ENCODE results near the gene MTA3. TPM values are rescaled to one million over a fixed set of nuclear protein-coding genes. Genes with fewer than 3 reads are reported as not detected.

MTA3 gene
- total RNA-seq, 6 donors from 2014 or later = 18.2 to 59.7 (median 27.0) TPM

GRCh38 chr2:42784204-42784880, 215.9 kb downstream of the MTA3 start:
- H3K27ac ChIP-seq = no peak overlapping the region
- no peak overlapping the region for H3K4me3 ChIP-seq
- TF ChIP-seq POLR2AphosphoS5 (IDR thresholded peaks at IDR 0.05) (no peak), CTCF (IDR thresholded peaks at IDR 0.05) (no peak), POLR2A (IDR thresholded peaks at IDR 0.05) (no peak), EP300 (IDR thresholded peaks at IDR 0.05) (no peak)
- H3K36me3 ChIP-seq = no peaks in the 10 kb centered on the region
- DNase-seq (no peak), ATAC-seq (ENCODE audit: low FRiP score in 2 of 2) (no peak)
- H3K4me1 ChIP-seq = no peaks in the 10 kb centered on the region
- H3K27me3 ChIP-seq = no peaks in the 10 kb centered on the region
- WGBS, 2 donors = 72 to 84% methylated on average over 5 to 7 of the region's 7 CpGs
- no peaks in the 10 kb centered on the region for H3K9me3 ChIP-seq

GRCh38 chr2:42786561-42787345, 218.3 kb downstream of the MTA3 start:
- 84 to 89% methylated on average over 10 to 15 of the region's 15 CpGs for WGBS, 2 donors
- Histone ChIP-seq H3K9me3 (no peaks in the 10 kb centered on the region), H3K27ac (no peak overlapping the region), H3K4me1 (peaks cover 3 to 5% (median 4%) of the 10 kb centered on the region in 4 donors), H3K4me3 (no peak overlapping the region), H3K27me3 (no peaks in the 10 kb centered on the region), H3K36me3 (no peaks in the 10 kb centered on the region)
- ATAC-seq (ENCODE audit: low FRiP score in 2 of 2) = no peak
- no peak for DNase-seq
- TF ChIP-seq POLR2A (IDR thresholded peaks at IDR 0.05) (no peak), POLR2AphosphoS5 (IDR thresholded peaks at IDR 0.05) (no peak), CTCF (IDR thresholded peaks at IDR 0.05) (no peak), EP300 (IDR thresholded peaks at IDR 0.05) (no peak)

GRCh38 chr2:42787424-42787787, 219.0 kb downstream of the MTA3 start:
- Histone ChIP-seq H3K36me3 (no peaks in the 10 kb centered on the region), H3K9me3 (no peaks in the 10 kb centered on the region), H3K4me3 (no peak overlapping the region), H3K4me1 (peaks cover 6 to 11% (median 10%) of the 10 kb centered on the region in 4 donors), H3K27me3 (no peaks in the 10 kb centered on the region), H3K27ac (no peak overlapping the region)
- ATAC-seq (ENCODE audit: low FRiP score in 2 of 2) (no peak), DNase-seq (no peak)
- 86 to 87% methylated on average over 3 of the region's 3 CpGs for WGBS, 2 donors
- TF ChIP-seq EP300 (IDR thresholded peaks at IDR 0.05) (no peak), CTCF (IDR thresholded peaks at IDR 0.05) (no peak), POLR2AphosphoS5 (IDR thresholded peaks at IDR 0.05) (no peak), POLR2A (IDR thresholded peaks at IDR 0.05) (no peak)

- Histone ChIP-seq H3K27me3 (no peaks in the 10 kb centered on the region), H3K4me3 (no peak overlapping the region), H3K4me1 (peaks cover 7 to 14% (median 12%) of the 10 kb centered on the region in 4 donors), H3K36me3 (no peaks in the 10 kb centered on the region), H3K27ac (no peak overlapping the region), H3K9me3 (no peaks in the 10 kb centered on the region)
- no peak for TF ChIP-seq POLR2AphosphoS5 (IDR thresholded peaks at IDR 0.05)
- no peak for TF ChIP-seq POLR2A (IDR thresholded peaks at IDR 0.05)
- no peak for TF ChIP-seq CTCF (IDR thresholded peaks at IDR 0.05)
- TF ChIP-seq EP300 (IDR thresholded peaks at IDR 0.05) = no peak
- 57 to 77% methylated on average over 5 to 12 of the region's 12 CpGs for WGBS, 2 donors
- ATAC-seq (ENCODE audit: low FRiP score in 2 of 2) (no peak), DNase-seq (no peak)
Measured at GRCh38 chr2:42787788-42788477, 219.5 kb downstream of the MTA3 start.

Measured in upper lobe of left lung (tissue), 6 donors.